Measurements from ENCODE around the gene MYO5B. TPM values are rescaled to one million over a fixed set of nuclear protein-coding genes. Genes with fewer than 3 reads are reported as not detected.

MYO5B gene
- polyA plus RNA-seq, 2 of the 4 experiments (the other 2 are of a cell fraction), result 6.4 to 18.4 TPM

DNA sequence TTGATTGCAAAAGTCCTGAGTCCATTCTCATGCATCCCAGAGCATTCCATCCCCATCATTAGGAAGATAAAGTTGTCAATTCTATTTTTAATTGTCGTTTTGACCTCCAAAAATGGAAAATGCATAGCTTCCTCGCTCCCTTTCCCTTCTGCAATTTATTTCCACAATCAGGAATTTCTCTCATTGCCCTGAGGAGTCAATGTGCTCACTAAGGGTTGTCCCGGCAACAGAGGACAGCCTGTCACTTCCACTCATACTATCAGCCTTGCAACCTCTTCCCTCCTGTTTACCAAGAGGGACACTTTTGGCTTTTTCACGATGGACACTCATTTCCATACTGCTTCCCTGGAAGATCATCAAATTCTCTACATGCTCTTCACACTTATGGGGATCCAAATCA lies 164.8 kb downstream of the MYO5B start:
- no peaks in the 10 kb centered on the region for H3K9me3 ChIP-seq
- H3K4me2 ChIP-seq, result no peak overlapping the region
- ChIA-PET POLR2A (no interaction called here), CTCF (no interaction called here)
- DNase-seq (ENCODE audit: low read depth in 1 of 2, low spot score in 1 of 2) (no peak), ATAC-seq (no peak), FAIRE-seq (no peak)
- WGBS (ENCODE audit: missing lambda C conversion rate), result 0% methylated on average over 4 of the region's 4 CpGs
- no peak overlapping the region for H3K4me3 ChIP-seq
- H3K27ac ChIP-seq, result no peak overlapping the region
- no peaks in the 10 kb centered on the region for H3K4me1 ChIP-seq
- TF ChIP-seq RFX5 (IDR thresholded peaks at IDR 0.05), result no peak
- TF ChIP-seq, protein P1, sequence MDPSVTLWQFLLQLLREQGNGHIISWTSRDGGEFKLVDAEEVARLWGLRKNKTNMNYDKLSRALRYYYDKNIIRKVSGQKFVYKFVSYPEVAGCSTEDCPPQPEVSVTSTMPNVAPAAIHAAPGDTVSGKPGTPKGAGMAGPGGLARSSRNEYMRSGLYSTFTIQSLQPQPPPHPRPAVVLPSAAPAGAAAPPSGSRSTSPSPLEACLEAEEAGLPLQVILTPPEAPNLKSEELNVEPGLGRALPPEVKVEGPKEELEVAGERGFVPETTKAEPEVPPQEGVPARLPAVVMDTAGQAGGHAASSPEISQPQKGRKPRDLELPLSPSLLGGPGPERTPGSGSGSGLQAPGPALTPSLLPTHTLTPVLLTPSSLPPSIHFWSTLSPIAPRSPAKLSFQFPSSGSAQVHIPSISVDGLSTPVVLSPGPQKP (IDR thresholded peaks at IDR 0.05; ENCODE audit: low read depth, low read length), result no peak
- TF ChIP-seq, protein P2, sequence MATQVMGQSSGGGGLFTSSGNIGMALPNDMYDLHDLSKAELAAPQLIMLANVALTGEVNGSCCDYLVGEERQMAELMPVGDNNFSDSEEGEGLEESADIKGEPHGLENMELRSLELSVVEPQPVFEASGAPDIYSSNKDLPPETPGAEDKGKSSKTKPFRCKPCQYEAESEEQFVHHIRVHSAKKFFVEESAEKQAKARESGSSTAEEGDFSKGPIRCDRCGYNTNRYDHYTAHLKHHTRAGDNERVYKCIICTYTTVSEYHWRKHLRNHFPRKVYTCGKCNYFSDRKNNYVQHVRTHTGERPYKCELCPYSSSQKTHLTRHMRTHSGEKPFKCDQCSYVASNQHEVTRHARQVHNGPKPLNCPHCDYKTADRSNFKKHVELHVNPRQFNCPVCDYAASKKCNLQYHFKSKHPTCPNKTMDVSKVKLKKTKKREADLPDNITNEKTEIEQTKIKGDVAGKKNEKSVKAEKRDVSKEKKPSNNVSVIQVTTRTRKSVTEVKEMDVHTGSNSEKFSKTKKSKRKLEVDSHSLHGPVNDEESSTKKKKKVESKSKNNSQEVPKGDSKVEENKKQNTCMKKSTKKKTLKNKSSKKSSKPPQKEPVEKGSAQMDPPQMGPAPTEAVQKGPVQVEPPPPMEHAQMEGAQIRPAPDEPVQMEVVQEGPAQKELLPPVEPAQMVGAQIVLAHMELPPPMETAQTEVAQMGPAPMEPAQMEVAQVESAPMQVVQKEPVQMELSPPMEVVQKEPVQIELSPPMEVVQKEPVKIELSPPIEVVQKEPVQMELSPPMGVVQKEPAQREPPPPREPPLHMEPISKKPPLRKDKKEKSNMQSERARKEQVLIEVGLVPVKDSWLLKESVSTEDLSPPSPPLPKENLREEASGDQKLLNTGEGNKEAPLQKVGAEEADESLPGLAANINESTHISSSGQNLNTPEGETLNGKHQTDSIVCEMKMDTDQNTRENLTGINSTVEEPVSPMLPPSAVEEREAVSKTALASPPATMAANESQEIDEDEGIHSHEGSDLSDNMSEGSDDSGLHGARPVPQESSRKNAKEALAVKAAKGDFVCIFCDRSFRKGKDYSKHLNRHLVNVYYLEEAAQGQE (IDR thresholded peaks at IDR 0.05), result no peak

DNA sequence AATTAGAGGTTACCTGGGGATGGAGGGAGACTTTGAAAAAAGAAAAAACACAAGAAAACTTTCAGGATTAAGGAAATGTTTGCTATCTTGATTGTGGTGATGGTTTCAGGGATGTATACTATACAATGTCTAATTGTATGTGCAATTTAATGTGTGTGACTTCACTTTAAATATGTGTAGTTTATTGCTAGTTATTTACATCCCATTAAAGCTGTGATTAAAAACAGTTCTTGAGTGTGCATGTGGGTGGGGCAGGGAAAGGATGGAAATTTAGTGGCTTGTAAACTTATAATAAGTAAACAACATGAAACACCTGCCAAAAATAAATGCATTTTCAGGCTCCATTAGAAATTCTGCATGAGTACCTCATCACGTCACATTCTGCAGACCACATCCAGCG lies 167.0 kb downstream of the MYO5B start:
- TF ChIP-seq ZFP36 (IDR thresholded peaks at IDR 0.05; ENCODE audit: borderline replicate concordance, partially characterized antibody) (no peak), ZSCAN20 (CRISPR knock-in tag; IDR thresholded peaks at IDR 0.05) (no peak), MYC (IDR thresholded peaks at IDR 0.05; ENCODE audit: borderline replicate concordance, low read length) (no peak), BHLHE40 (IDR thresholded peaks at IDR 0.05; ENCODE audit: low read depth, low read length) (no peak), POLR2AphosphoS2 (conservative IDR thresholded peaks at IDR 0.05; ENCODE audit: low read length) (no peak), KDM1A (IDR thresholded peaks at IDR 0.05; ENCODE audit: low read depth) (no peak), RNF2 (IDR thresholded peaks at IDR 0.05; ENCODE audit: borderline replicate concordance, low read depth) (no peak), SMC3 (IDR thresholded peaks at IDR 0.05) (no peak), NFE2L2 (conservative IDR thresholded peaks at IDR 0.05; ENCODE audit: low read length) (no peak)
- Histone ChIP-seq H3K27ac (no peak overlapping the region), H3K9me3 (no peaks in the 10 kb centered on the region), H3K4me1 (no peaks in the 10 kb centered on the region), H3K4me2 (no peak overlapping the region), H3K4me3 (no peak overlapping the region)
- ChIA-PET POLR2A (no interaction called here), CTCF (no interaction called here)
- ATAC-seq, result no peak
- 16% methylated on average over 2 of the region's 2 CpGs for WGBS (ENCODE audit: missing lambda C conversion rate)
- no peak for DNase-seq (ENCODE audit: low read depth in 1 of 2, low spot score in 1 of 2)
- no peak for FAIRE-seq

DNA sequence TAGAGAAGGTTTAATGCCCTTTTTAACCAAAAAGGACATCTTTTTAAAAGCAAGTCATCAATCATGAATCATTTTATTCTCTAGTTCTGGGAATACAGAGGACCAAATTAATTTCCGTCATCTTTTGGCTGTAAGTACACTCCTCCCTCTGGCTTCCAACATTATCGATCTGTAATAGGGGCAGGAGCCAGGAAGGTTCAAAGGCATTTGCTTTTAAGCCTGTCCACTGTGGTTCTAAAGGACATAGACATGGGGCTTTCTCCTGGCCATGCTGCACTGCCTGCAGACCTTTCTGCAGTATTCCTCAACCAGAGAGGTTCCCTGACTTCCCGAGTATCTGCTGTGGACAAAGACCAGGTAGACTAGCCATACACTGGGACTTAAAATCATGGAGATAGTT lies 170.5 kb downstream of the MYO5B start:
- ChIA-PET POLR2A (no interaction called here), CTCF (no interaction called here)
- no peak overlapping the region for H3K27ac ChIP-seq
- DNase-seq (ENCODE audit: low read depth in 1 of 2, low spot score in 1 of 2) (no peak), ATAC-seq (no peak), FAIRE-seq (no peak)
- H3K4me3 ChIP-seq, result no peak overlapping the region
- no peak overlapping the region for H3K4me2 ChIP-seq
- WGBS (ENCODE audit: missing lambda C conversion rate), result 35% methylated on average over 3 of the region's 3 CpGs
- H3K9me3 ChIP-seq, result no peaks in the 10 kb centered on the region
- TF ChIP-seq ZSCAN20 (CRISPR knock-in tag; IDR thresholded peaks at IDR 0.05) (no peak), MAFK (IDR thresholded peaks at IDR 0.05; ENCODE audit: partially characterized antibody) (no peak), SMC3 (IDR thresholded peaks at IDR 0.05) (no peak)
- TF ChIP-seq, protein P2 (IDR thresholded peaks at IDR 0.05), result no peak
- TF ChIP-seq, protein P3, sequence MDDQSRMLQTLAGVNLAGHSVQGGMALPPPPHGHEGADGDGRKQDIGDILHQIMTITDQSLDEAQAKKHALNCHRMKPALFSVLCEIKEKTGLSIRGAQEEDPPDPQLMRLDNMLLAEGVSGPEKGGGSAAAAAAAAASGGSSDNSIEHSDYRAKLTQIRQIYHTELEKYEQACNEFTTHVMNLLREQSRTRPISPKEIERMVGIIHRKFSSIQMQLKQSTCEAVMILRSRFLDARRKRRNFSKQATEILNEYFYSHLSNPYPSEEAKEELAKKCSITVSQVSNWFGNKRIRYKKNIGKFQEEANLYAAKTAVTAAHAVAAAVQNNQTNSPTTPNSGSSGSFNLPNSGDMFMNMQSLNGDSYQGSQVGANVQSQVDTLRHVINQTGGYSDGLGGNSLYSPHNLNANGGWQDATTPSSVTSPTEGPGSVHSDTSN (IDR thresholded peaks at IDR 0.05), result no peak
- H3K4me1 ChIP-seq, result no peaks in the 10 kb centered on the region

Measured in A549 (cell line).